NCI-H1417 treated with DMSO at 0.1 percent for 48 hours (cell line): ENCODE results near the gene ZNRF4.
"Not testable (repeated sequence)": the region's sequence is repeated elsewhere in the genome, so short reads cannot be mapped to it uniquely, and the experiment has no call there.

Experiments used
- DNase-seq: peaks from one replicate; lab custom pipeline; 2025; lab: John Stamatoyannopoulos, UW

Gene ZNRF4, protein sequence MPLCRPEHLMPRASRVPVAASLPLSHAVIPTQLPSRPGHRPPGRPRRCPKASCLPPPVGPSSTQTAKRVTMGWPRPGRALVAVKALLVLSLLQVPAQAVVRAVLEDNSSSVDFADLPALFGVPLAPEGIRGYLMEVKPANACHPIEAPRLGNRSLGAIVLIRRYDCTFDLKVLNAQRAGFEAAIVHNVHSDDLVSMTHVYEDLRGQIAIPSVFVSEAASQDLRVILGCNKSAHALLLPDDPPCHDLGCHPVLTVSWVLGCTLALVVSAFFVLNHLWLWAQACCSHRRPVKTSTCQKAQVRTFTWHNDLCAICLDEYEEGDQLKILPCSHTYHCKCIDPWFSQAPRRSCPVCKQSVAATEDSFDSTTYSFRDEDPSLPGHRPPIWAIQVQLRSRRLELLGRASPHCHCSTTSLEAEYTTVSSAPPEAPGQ

DNA sequence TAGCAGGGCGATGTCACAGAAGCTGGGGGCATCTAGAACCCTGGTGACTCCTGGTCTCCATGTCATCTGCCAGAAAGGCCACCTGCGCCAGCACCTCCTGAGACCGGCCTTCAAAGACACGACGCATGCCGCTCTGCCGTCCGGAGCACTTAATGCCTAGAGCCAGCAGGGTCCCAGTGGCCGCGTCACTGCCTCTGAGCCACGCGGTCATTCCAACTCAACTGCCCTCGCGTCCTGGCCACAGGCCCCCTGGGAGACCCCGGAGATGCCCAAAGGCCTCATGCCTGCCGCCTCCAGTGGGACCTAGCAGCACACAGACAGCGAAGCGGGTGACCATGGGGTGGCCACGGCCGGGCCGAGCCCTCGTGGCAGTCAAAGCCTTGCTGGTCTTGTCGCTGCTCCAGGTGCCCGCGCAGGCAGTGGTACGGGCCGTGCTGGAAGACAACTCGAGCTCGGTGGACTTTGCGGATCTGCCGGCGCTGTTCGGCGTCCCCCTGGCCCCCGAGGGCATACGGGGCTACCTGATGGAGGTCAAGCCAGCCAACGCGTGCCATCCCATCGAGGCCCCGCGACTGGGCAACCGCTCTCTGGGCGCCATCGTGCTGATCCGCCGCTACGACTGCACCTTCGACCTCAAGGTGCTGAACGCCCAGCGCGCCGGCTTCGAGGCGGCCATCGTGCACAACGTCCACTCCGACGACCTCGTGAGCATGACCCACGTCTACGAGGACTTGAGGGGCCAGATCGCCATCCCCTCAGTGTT, at the start of gene ZNRF4:
TSS of gene ZNRF4 (plus strand) at position 51 of the 763 bp plus-strand sequence. CDS start at position 126, 75 bp downstream.
- no peak for DNase-seq

DNA sequence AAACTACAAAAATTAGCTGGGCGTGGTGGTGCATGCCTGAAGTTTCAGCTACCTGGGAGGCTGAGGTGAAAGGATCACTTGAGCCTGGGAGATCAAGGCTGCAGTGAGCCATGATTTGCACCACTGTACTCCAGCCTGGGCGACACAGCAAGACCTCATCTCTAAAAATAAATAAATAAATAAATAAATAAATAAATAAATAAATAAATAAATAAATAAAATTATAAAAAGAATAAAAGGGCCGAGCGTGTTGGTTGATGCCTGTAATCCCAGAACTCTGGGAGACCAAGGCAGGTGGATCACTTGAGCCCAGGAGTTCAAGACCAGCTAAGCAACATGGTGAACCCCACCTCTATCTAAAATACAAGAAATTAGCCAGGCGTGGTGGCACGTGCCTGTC, 49.0 kb upstream of the ZNRF4 start:
- DNase-seq, result not testable (repeated sequence)

DNA sequence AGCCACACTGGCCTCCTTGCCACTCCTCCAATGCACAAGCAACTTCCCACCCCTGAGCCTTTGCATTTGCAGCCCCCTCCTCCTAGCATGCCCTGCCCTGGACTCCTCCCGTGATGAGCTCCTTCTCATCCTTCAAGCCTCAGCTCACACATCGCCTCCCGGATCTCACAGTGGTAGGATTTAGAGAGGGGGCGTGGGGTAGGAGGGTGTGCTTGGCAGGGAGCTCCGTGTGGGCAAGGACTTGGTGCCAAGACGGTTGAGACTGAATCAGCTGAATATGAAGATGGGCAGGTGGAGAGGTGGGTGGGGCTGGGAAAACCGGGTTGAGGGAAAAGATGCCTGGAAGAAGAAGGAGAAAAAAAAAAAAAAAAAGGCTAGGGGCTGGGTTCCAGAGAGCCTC, 48.4 kb upstream of the ZNRF4 start:
- DNase-seq, result no peak

DNA sequence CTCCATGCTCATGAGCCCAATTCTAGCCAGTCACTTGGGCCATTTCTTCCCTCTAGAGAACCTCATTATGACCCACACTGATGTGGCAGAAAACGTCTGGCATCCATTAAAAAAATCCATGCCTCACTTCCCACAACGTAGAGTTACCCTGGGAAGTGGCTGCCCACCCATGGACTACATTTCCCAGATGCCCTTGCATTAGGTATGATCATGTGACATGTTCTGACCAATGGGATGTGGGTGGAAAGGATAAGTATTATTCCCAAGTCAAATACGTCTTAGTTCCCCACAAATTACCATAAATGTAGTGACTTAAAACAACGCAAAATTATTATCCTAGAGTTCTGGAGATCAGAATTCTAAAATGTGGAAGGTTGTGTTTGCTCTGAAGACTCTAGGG, 47.9 kb upstream of the ZNRF4 start:
- DNase-seq, result no peak

DNA sequence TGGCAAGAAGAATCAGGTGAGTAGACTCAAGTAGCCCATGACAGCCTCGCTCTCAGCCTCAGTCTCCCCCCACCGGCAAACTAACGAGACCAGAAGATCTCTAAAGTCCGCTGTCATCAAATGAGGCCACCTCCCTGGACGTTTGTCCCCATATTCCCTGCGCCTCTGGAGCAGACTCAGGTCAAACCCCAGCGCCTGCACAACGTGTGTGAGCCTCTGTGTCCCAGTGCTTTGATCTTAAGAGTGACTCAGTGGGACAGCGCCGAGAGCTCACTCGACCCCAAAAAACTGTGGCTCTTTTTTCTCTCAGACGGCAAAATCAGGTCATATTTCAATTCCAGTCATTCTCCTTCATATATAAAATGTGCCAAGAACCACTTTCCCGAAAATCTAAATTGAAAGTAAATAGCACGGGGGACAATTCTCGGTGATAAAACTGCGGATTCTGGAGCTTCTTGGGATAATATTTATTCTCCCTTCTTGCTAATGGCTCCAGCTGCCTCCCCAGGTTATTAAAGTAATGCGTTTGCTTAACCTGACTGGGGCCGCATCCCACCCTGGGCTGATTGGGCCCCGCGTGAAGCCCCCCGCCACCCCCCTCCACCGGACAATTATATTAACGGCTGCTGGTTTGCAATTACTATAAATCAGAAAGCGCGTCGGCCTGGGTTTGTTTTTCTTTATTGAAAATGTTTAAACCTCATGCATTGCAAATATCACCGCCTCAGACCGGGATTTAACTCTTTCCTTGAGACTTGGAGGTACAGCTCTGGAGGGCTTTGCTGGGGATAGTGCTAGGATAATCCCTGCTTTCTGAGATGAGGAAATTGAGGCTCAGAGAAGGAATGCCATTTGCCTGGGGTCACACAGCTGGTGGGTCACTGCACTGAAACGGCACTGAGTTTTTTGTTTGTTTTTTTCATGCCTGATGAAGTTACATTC, 37.5 kb upstream of the ZNRF4 start:
- DNase-seq, result no peak

DNA sequence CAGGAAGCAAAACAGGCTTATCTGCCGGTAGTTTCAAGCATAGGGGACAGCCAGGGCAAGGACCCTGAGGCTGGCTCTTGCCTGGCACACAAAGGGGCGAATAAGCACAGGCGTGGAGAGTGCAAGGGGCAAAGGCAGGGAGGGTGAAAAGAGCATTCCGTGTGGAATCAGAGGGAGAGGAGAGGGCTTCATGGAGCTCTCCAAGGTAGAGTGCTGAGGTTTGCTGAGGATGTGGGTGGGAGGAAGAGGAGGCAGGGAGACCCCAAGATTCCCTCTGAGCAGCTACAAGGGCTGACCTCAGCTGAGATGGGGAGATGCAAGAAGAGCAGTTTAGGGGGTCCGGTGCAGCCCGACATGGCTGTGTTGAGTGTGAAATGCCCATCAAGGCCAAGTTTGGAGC, 36.5 kb upstream of the ZNRF4 start:
- DNase-seq, result no peak

DNA sequence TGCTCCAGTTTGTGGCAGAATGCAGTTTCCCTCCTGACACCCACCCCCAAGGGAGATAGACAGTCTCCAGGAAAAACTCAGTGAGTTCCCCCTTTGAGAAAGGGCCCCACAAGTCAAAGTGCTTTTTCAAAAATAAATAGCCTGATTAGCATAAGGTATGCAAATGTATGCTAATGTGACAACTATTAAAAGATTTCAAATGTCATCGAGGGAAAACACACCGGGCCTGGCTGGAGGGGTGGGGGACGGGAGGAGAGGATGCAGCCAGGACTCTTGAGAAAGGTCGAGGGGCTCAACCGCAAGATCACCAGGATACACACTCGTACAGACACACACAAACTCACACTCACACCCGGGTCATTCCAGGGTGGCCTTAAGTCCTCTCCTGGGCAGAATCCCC, 34.3 kb upstream of the ZNRF4 start:
- no peak for DNase-seq

DNA sequence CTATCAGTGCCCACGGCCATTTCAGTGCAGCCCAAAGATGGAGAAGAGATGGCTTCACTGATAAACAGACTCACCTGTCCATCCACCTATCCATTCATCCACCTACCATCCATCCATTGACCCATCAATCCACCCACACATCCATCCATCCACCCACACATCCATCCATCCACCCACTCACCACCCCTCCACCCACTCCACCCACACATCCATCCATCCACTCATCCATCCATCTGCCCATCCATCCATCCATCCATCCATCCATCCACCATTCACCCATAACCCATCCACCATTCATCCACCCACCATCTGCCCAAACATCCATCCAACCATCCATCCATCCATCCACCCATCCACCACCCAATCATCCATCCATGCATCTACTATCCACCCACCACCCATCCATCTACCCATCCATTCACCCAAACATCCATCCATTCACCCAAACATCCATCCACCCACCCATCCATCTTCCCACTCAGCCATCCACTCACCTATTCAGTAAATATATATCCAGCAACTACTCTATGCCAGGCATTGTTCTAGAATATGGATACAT, 31.6 kb upstream of the ZNRF4 start:
- no peak for DNase-seq

DNA sequence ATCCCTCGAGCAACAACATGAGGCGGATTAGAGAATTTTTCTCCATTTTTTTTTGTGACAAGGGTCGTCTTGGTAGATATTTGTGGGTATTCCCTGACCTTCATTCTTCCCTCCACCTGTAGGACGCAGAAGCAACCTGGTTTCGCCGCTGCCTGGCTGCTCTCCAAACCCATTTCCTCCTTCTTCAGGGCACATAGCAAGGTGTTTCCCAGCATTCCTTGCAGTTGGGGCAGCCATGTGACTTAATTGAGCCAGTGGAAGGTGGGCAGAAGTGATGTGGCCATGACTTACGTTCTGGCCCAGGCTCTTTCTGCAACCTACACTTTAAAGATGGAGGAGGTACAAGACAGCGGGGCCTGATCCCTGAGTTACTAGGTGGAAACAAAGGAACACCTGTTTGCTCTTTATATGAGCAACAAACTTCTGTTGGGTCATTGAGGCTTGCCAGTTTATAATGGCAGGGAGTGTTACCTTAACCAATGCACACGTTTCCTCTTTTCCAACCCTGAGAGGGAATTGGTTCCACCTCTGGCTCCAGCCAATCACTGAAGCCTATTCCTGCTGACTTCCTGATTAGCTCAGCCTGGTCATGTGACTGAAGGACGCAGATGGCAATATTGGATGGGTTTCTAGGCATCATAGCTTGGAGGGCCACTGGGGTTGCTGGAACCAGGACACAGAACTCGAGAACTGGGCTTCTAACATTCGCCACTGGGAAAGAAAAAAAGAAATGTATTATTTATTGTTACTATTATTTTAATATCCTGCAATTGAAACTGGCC, 30.8 kb upstream of the ZNRF4 start:
- no peak for DNase-seq

DNA sequence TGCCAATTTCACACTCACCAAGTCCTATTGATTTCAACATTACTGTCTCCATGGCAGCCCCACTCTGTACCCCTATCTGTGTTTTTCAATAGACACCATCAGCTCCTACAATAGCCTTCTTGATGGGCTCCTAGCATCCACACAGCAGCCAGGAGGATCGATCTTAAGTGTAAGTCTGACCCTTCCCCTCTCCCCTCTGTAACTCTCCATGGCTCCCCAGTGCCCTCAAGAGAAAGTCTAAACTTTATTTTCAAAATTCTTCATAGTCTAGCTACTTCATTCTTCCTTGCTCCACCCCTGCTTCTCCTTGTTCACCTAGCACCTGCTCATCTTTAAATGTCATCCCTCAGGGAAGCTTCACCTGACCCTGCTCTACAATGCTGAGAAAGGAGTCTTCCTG, 30.0 kb upstream of the ZNRF4 start:
- DNase-seq, result no peak

DNA sequence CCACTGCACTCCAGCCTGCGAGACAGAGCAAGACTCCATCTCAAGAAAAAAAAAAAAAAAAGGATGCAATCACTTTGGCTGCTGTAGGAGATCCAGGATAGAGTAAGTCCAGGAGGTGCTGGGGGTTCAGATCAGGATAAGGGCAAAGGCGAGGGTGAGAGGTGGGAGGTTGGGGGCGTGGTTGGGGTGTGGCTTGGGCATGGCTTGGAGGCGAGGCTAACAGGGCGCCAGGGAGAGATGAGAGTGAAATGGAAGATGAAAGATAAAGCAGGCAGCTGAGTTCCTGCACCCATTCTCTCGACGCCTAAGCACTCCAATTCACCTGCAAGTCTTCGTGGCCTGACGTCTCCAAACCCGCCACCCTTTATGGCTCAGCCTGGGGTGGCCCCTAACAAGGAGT, 25.0 kb upstream of the ZNRF4 start:
- no peak for DNase-seq

DNA sequence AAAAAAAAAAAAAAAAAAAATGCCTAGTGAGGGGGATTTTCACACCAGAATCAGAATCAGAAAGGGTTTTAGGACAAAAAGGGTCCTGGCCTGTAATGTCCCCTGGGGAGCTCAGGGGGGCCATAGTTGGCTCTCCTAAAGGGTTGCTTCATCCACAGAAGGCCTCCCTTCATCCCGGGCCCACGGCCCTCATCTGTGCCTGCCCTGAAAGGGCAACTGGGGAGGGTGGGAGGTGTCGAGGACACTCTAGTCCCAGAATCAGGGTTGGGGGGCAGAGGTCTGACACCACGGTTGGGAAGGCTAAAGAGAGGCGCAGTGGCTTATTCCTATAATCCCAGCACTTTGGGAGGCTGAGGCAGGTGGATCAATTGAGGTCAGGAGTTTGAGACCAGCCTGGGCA, 22.5 kb upstream of the ZNRF4 start:
- no peak for DNase-seq

DNA sequence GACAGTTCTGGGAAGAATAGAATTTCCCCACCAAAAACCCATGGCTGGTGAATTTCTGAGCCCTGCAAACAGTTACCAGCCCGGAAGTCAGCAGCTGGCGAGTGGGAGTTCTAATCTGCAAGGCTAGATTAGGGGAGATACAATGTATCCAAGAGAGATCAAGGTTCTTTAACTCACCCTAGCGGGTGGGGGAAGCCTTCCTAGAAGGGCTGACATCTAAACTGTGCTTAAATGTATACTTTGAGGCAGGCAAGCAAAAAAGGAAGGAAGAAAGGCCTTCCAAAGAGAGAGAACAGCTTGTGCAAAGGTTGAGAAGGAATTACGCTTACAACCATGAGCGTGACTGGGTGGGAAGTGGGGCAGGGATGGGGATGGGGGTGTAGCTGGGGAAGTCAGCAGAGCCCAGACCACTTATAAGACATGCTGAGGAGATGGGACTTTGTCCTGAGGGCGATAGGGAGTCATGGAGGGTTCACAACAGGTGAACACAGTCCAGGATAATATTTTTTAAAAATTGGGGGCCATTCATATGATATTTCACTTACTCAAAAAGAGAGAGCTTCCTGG, 20.8 kb upstream of the ZNRF4 start:
- no peak for DNase-seq

DNA sequence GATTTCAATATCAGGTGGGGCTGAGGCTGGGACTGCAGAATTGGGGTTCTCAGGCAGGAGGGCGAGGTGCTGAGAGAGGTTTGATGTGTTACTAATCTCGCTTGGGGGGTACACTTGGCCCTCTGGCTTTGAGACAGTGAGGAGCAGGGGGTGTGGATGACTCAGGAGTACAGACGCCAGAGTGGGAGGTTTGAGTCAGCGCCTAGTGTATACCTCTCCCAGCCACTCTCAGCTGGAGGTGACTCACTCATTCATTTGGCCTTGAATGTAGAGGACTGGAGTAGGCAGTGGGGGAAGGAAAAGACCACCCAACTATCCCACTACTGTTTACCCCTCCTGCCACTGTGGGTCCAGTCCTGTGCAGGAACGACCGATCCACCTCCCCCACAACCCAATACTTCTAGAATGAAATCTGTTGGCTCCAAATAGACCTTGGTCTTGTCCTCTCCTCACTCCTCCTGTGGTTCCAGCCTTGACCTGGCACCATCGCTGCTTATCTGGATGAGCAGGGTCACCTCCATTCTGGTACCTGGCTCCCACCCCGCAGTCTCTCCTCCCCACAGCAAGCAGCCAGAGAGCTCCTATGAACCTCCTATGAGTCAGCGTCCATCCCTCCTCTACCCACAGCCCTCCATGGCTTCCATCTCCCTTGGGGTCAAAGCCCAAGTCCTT, 20.1 kb upstream of the ZNRF4 start:
- DNase-seq, result no peak

DNA sequence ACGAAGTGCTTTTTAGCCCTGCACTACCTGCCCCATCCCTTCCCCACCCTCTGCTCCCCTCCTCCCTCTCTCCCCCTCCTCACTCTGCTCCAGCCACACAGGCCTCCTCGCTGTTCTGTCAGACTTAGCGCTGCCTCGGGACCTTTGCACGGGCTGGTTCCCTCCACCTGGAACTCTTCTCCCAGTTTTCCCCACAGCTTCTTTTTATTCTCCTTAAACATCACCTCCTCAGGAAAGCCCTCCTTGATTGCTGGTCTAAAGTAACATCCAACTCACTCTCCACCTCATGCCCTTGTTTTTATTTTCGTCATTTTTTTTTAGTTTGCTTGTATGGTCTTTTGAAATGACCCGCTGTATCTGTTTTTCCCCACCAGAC, 19.6 kb upstream of the ZNRF4 start:
- no peak for DNase-seq

DNA sequence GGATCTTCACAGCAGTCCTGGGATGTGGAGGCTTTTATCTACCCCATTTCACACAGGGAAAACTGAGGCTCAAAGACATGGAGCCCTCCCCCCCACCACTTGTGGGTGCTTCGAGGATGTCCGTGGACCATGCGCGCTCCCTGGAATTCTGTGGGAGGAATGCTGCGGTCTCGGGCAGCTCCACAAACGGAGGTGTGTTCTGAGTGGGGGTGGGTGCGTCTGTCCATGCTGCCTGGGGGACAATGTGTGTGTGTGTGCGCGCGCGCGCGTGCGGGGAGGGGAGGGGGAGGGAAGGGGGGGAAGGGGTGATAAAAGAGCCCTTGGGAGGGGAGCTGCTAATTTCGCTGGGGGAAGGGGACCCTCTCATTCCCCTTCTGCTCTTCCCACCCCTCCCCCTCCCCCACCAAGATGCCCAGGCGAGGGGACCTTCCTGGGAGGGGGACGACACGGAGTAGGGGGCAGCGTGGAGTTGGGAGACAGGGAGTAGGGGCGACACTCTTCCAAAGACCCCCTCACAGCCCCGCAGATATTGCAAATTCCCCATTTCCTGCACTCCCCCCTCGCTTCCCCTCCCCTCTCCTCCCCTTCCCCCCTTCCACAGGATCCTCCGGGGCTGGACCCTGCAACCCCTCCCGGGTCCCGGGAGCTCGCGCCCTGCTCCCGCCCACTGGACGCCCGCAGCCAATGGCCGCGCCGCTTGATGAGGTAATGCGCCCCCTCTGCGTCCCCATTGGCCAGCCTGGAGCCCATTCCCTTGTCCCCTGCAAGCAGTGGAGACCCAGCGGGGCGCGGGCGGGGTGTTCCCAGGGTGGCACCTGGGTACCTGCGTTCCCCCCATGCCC, 18.9 kb upstream of the ZNRF4 start:
- DNase-seq, result peak; percentile 12

DNA sequence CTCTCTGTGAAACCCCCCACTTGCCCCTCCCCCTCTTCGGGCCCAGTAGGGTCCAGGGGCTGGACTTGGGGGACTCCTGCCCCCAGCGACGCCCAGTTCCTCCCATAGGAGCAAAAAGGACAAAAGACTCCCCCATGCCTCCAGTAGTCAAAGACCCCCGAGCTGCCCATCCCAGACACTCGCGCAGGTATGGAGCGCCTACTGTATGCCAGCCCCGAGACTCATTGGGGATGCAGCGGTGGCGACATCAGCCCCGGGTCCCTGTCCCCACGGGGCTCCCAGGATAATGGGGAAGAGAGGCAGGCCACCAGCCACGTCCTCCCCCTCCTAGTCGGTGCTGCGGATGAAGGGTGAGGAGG, 18.3 kb upstream of the ZNRF4 start:
- no peak for DNase-seq

DNA sequence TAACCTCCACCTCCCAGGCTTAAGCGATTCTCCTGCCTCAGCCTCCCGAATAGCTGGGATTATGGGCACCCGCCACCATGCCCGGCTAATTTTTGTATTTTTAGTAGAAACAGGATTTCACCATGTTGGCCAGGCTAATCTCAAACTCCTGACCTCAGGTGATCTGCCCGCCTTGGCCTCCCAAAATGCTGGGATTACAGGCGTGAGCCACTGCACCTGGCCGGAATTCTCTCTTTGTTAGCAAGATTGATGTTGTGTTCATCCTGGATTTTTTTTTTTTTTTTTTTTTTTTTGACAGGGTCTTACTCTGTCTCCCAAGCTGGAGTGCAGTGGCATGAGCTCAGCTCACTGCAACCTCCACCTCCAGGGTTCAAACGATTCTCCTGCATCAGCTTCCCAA, 16.5 kb upstream of the ZNRF4 start:
- not testable (repeated sequence) for DNase-seq

DNA sequence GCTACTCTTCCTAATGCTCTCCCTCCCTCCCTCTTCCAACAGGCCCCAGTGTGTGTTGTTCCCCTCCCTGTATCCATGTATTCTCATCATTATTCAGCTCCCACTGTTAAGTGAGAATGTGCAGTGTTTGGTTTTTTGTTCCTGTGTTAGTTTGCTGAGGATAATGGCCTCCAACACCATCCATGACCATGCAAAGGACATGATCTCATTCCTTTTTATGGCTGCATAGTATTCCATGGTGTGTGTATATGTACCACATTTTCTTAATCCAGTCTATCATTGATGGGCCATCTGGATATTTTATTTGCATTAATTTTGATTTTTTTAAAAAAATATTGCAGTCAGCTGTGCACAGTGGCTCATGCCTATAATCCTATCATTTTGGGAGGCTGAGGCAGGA, 15.8 kb upstream of the ZNRF4 start:
- DNase-seq, result no peak
